Stimulated activated CD4-positive, alpha-beta T cell treated with anti-CD3 and anti-CD28 coated beads, Interleukin-1b, Interleukin-23, amount 100 ng/mL, for 4 hours (primary cell): ENCODE results near the gene MACROD2.
"Not testable (repeated sequence)": the region's sequence is repeated elsewhere in the genome, so short reads cannot be mapped to it uniquely, and the experiment has no call there.

Source experiments
- DNase-seq, 2 donors: peaks; one replicate each; pipeline ENCODE4 v3.0.0-alpha.2; 2020; ENCODE audit warnings: low read depth in 2 of 2

Gene MACROD2

GRCh38 chr20:14913896-14914620, 918.7 kb downstream of the MACROD2 start:
- DNase-seq: no peak

- DNase-seq: no peak
Observed at GRCh38 chr20:14914633-14915032, 919.3 kb downstream of the MACROD2 start.

GRCh38 chr20:14915356-14915755, 920.0 kb downstream of the MACROD2 start:
- DNase-seq: no peak

GRCh38 chr20:14916360-14916920, 921.1 kb downstream of the MACROD2 start:
- DNase-seq: no peak

GRCh38 chr20:14918281-14918680, 923.0 kb downstream of the MACROD2 start:
- no peak for DNase-seq

- no peak for DNase-seq
Observed at GRCh38 chr20:14918976-14919375, 923.7 kb downstream of the MACROD2 start.

GRCh38 chr20:14919501-14920081, 924.3 kb downstream of the MACROD2 start:
- DNase-seq: no peak

GRCh38 chr20:14921513-14921912, 926.2 kb downstream of the MACROD2 start:
- no peak for DNase-seq

- no peak for DNase-seq
Observed at GRCh38 chr20:14922503-14923267, 927.4 kb downstream of the MACROD2 start.

- no peak for DNase-seq
Observed at GRCh38 chr20:14924433-14924832, 929.1 kb downstream of the MACROD2 start.

GRCh38 chr20:14925300-14925699, 930.0 kb downstream of the MACROD2 start:
- DNase-seq: no peak

- DNase-seq: not testable (repeated sequence)
Observed at GRCh38 chr20:14926436-14926835, 931.1 kb downstream of the MACROD2 start.

GRCh38 chr20:14928083-14928482, 932.8 kb downstream of the MACROD2 start:
- no peak for DNase-seq

- DNase-seq: no peak
Observed at GRCh38 chr20:14929388-14929787, 934.1 kb downstream of the MACROD2 start.

- no peak for DNase-seq
Observed at GRCh38 chr20:14932040-14932439, 936.7 kb downstream of the MACROD2 start.

GRCh38 chr20:14935285-14935684, 940.0 kb downstream of the MACROD2 start:
- DNase-seq: no peak

GRCh38 chr20:14937021-14937420, 941.7 kb downstream of the MACROD2 start:
- no peak for DNase-seq

GRCh38 chr20:14937846-14938245, 942.5 kb downstream of the MACROD2 start:
- no peak for DNase-seq

- DNase-seq: no peak
Observed at GRCh38 chr20:14947536-14947935, 952.2 kb downstream of the MACROD2 start.

- no peak for DNase-seq
Observed at GRCh38 chr20:14947946-14948345, 952.6 kb downstream of the MACROD2 start.

GRCh38 chr20:14948416-14948815, 953.1 kb downstream of the MACROD2 start:
- no peak for DNase-seq

GRCh38 chr20:14950633-14951032, 955.3 kb downstream of the MACROD2 start:
- DNase-seq: no peak

GRCh38 chr20:14951105-14951504, 955.8 kb downstream of the MACROD2 start:
- DNase-seq: no peak
